ENCODE measurements around the gene PEDS1. TPM values are rescaled to one million over a fixed set of nuclear protein-coding genes. Genes with fewer than 3 reads are reported as not detected.
A peak's percentile ranks its signal among the peaks of the same experiment; 100 is the strongest.
"Not testable (repeated sequence)": the region's sequence is repeated elsewhere in the genome, so short reads cannot be mapped to it uniquely, and the experiment has no call there.

PEDS1 gene
- total RNA-seq, 1 donor from 2014 or later, result 31.1 TPM

GRCh38 chr20:50191544-50192363 is 38.2 kb upstream of the PEDS1 start:
- peak; percentile 9 for ATAC-seq
- intact Hi-C loops (cut with micrococcal nuclease), result no loop called here
- DNase-seq, result peak; percentile 77

GRCh38 chr20:50191065-50191543 is 37.6 kb upstream of the PEDS1 start:
- intact Hi-C loops (cut with micrococcal nuclease), result no loop called here
- ATAC-seq (peak; percentile 13), DNase-seq (peak; percentile 86)

- ATAC-seq (peak; percentile 78), DNase-seq (peak; percentile 94)
Observed at GRCh38 chr20:50190251-50191064, 36.9 kb upstream of the PEDS1 start, which contains the start of gene CEBPB. TSS of gene CEBPB (plus strand) at chr20:50190830. CDS start at chr20:50191034, 204 bp downstream.

GRCh38 chr20:50189681-50190250 is 36.2 kb upstream of the PEDS1 start:
- intact Hi-C loops (cut with micrococcal nuclease), result loop anchor here (5.0 kb wide), 2 partner anchors 273 to 388 kb away; no protein-coding TSS in a partner anchor
- ATAC-seq (peak; percentile 2), DNase-seq (peak; percentile 72)

More at GRCh38 chr20:50190251-50191064, 36.9 kb upstream of the PEDS1 start, which contains the start of gene CEBPB:
- intact Hi-C loops (cut with micrococcal nuclease), result no loop called here

GRCh38 chr20:50188879-50189680 is 35.6 kb upstream of the PEDS1 start:
- DNase-seq (no peak), ATAC-seq (no peak)
- intact Hi-C loops (cut with micrococcal nuclease), result loop anchor here (5.0 kb wide), 2 partner anchors 273 to 388 kb away; no protein-coding TSS in a partner anchor

- intact Hi-C loops (cut with micrococcal nuclease), result loop anchor here (5.0 kb wide), 2 partner anchors 274 to 389 kb away; no protein-coding TSS in a partner anchor
Observed at GRCh38 chr20:50188287-50188688, 34.8 kb upstream of the PEDS1 start.

GRCh38 chr20:50187403-50188051 is 34.0 kb upstream of the PEDS1 start:
- intact Hi-C loops (cut with micrococcal nuclease), result loop anchor here (5.0 kb wide), 2 partner anchors 275 to 390 kb away; no protein-coding TSS in a partner anchor
- DNase-seq, result peak; percentile 50
- no peak for ATAC-seq

More at GRCh38 chr20:50188287-50188688, 34.8 kb upstream of the PEDS1 start:
- DNase-seq (no peak), ATAC-seq (no peak)

GRCh38 chr20:50186987-50187402 is 33.5 kb upstream of the PEDS1 start:
- intact Hi-C loops (cut with micrococcal nuclease), result loop anchor here (5.0 kb wide), 2 partner anchors 275 to 390 kb away; no protein-coding TSS in a partner anchor
- no peak for ATAC-seq
- no peak for DNase-seq

- ATAC-seq, result peak; percentile 30
- intact Hi-C loops (cut with micrococcal nuclease), result loop anchor here (5.0 kb wide), 2 partner anchors 276 to 391 kb away; no protein-coding TSS in a partner anchor
- peak; percentile 95 for DNase-seq
Observed at GRCh38 chr20:50186151-50186885, 32.8 kb upstream of the PEDS1 start.

GRCh38 chr20:50185426-50185825 is 31.9 kb upstream of the PEDS1 start:
- intact Hi-C loops (cut with micrococcal nuclease), result loop anchor here (5.0 kb wide), 2 partner anchors 277 to 392 kb away; no protein-coding TSS in a partner anchor
- no peak for DNase-seq
- no peak for ATAC-seq

- no peak for ATAC-seq
- no peak for DNase-seq
- intact Hi-C loops (cut with micrococcal nuclease), result no loop called here
Observed at GRCh38 chr20:50182346-50182745, 28.8 kb upstream of the PEDS1 start.

GRCh38 chr20:50181344-50181743 is 27.8 kb upstream of the PEDS1 start:
- ATAC-seq (no peak), DNase-seq (no peak)
- intact Hi-C loops (cut with micrococcal nuclease), result no loop called here

GRCh38 chr20:50178672-50179071 is 25.1 kb upstream of the PEDS1 start:
- intact Hi-C loops (cut with micrococcal nuclease); ATAC-seq: not testable (repeated sequence)
- peak; percentile 3 for DNase-seq

GRCh38 chr20:50175938-50176933 is 22.7 kb upstream of the PEDS1 start:
- DNase-seq (no peak), ATAC-seq (no peak)
- intact Hi-C loops (cut with micrococcal nuclease), result no loop called here

- intact Hi-C loops (cut with micrococcal nuclease), result no loop called here
- ATAC-seq, result no peak
- no peak for DNase-seq
Observed at GRCh38 chr20:50174456-50174855, 20.9 kb upstream of the PEDS1 start.
